H4 (cell line): ENCODE results near the gene PDGFD. TPM values are rescaled to one million over a fixed set of nuclear protein-coding genes. Genes with fewer than 3 reads are reported as not detected.
"Not testable (repeated sequence)": the region's sequence is repeated elsewhere in the genome, so short reads cannot be mapped to it uniquely, and the experiment has no call there.

Experiments
- DNase-seq: peaks from one replicate; pipeline ENCODE4 v3.0.0-alpha.2; 2015; ENCODE audit warnings: low spot score
- total RNA-seq: library from RNA; depleted of rRNA; stranded (reverse); fragments of >200 nt; shearing (Covaris generic); gene quantifications from 2 replicates; pipeline ENCODE4 v1.2.3, GENCODE V29; 2014

PDGFD gene
- total RNA-seq, 1 experiment from 2014 or later: 5.3 TPM

DNA sequence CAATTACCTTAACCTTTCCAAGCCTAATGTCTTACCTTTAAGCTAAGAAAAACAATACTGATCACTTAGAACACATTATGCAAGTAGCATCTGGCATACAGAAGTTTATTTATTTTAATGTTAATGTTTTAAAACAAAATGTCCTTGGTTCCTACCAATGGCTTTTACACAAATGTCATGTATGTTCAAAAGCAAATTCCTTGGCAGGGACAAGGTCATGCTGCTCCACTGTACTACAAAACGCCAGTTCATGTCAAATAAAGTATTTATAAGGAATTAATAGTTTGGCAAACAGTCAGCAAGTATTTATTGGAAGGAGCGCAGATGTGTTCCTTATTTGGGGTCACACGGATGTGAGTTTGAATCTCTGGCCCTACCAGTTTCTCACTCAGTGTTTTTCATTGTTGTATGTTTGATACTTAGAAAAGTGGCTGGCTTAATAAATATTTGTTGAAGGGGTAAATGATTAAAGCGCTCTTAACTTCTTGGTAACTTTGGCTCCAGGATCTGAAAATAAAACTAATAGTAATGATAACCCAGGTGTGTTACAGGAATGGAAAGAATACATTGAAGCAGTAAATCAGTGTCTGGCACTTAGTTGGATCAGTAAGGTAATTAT is 108.9 kb downstream of the PDGFD start:
- no peak for DNase-seq

- no peak for DNase-seq
Measured at GRCh38 chr11:104053743-104054478, 110.0 kb downstream of the PDGFD start.

GRCh38 chr11:104051778-104052177 is 112.2 kb downstream of the PDGFD start:
- no peak for DNase-seq

GRCh38 chr11:104049116-104049515 is 114.8 kb downstream of the PDGFD start:
- DNase-seq: no peak

DNA sequence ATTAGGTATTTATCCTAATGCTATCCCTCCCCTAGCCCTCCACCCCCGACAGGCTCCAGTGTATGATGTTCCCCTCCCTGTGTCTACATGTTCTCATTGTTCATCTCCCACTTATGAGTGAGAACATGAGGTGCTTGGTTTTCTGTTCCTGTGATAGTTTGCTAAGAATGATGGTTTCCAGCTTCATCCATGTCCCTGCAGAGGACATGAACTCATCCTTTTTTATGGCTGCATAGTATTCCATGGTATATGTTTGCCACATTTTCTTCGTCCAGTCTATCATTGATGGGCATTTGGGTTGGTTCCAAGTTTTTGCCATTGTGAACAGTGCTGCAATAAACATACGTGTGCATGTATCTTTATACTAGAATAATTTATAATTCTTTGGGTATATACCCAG is 117.1 kb downstream of the PDGFD start:
- not testable (repeated sequence) for DNase-seq

GRCh38 chr11:104046331-104046730 is 117.6 kb downstream of the PDGFD start:
- DNase-seq: no peak

DNA sequence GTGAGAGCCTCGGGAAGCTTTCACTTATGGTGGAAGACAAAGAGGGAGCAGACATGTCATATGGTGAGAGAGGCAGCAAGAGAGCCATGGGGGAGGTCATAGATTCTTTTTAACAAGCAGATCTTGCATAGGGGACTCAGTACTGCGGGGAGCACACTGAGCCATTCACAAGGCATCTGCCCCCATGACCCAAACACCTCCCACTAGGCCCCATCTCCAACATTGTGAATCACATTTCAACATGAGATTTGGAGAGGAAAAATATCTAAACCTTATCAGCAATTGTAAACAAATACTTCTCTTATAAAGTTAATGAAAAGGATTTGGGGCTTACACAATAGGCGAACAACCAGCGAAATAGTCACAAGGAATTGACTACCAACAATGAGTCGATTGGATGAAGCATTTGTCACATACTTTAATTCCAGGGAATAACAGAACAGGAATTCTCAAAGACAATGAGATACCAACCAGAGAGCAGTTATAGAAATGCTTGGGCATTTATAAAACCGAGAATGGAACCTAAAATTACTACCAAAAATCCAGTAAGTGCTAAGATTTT is 120.2 kb downstream of the PDGFD start:
- DNase-seq: no peak

- DNase-seq: no peak
Measured at GRCh38 chr11:104043142-104043541, 120.8 kb downstream of the PDGFD start.

DNA sequence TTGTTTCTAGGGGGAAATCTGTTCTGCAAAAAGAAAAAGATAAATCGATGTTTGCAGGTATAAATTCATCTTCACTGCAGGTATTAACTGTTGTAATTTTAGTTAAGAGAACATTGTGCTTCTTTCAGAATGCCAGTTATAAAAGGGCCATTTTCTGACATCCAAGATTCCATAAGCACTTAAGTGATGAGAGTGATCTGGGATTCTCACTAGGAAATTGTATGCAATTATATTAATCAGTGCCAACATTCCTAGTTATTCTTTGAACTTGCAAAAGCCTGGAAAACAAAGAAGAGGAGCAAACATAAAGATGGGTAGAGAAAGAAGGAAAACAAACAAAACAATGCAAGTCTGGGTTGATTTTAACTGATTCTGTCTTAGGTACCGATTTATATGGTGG is 122.2 kb downstream of the PDGFD start:
- DNase-seq: no peak

- DNase-seq: no peak
Measured at GRCh38 chr11:104036995-104037394, 127.0 kb downstream of the PDGFD start.

DNA sequence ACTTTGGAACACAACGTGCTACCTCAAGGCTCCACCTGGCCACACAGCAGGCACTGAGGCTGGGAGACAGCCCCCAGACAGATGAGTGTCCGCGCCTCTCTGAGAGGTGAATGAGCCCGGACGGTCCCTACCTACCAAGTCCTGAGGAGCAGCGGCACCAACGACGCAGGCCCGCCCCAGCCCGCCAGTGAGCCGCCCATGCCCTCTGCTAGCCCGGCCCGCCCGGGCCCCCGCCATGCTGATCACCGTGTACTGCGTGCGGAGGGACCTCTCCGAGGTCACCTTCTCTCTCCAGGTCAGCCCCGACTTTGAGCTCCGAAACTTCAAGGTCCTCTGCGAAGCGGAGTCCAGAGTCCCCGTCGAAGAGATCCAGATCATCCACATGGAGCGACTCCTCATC is 127.4 kb downstream of the PDGFD start, which contains the start of gene DDI1:
Gene DDI1 (plus strand): TSS at position 53 of the 400 bp plus-strand sequence. CDS start 183 bp downstream, at position 236.
- no peak for DNase-seq

DNA sequence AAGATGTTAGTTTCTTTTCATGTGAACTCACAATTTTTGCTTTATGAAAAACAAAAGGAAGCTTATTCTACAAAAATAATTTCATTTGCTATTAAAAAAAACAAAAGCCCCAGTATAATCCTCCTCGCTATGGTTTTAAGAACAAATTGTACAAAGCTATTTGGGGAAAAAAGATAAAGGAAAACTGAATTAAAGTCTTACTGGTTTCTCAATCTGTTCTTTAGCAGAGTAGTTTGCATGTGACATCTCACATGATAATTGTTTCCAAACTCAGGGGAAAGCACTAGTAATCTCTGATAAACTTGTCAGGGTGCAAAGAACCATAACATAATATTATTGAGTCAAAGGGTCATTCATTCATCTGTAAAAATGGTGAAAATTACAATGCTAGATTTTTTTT is 130.4 kb downstream of the PDGFD start:
- no peak for DNase-seq

- peak; percentile 90 for DNase-seq
Measured at GRCh38 chr11:104033134-104033533, 130.8 kb downstream of the PDGFD start.

DNA sequence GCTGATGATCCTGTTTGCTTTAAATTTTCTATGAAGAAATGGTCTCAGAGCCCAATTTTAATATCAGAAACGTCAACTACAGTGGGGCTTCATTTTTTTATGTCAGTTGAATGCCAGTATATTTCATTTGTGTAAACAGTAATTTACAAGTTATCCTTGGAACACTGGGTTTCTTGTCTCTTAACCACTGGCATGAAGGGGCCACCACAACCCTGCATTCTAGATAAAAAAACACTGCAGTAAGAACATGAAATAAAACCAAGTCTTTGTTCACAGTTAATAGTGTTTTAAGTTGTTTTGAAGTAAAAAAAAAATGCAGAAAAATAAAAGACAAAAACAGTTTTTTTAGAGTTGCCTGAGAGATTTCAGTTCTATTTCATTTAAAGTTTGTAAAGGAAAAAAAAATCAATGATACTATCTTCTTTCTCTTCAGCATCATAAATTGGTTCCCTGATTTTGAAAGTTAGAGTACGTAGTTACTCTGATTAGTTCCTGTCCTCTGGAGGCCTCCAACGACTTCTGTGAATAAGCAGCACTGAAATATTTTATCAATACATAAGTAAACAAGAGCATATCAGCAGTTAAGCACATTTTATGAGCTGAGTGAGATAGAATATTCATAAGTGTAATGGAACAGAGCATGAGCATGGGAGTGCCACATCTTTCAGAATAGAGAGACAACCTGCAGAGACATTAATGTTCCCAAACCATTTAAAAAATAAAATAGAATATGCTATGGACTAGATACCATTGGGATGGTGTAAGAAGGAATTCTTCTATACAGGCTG is 135.3 kb downstream of the PDGFD start:
- peak; percentile 37 for DNase-seq

GRCh38 chr11:104024572-104024971 is 139.4 kb downstream of the PDGFD start:
- no peak for DNase-seq

- no peak for DNase-seq
Measured at GRCh38 chr11:104015649-104016415, 148.1 kb downstream of the PDGFD start.

DNA sequence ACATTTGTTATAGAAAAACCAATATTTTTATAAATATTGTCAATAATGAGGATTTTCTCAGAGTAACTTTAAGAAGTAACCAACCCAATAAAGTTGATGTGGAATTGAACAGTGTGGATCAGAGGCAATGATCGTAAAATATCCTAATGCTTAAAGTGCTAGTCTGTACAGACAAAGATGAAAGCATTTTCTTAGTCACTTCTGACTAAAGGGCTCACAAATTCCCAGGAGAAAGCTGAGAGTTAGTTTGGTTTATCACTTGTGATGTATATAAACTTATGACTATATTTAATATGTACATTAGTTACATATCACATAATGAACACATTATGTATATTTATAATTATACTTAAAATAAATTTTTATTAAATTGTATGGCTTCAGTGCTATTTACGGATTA is 152.9 kb downstream of the PDGFD start:
- no peak for DNase-seq

DNA sequence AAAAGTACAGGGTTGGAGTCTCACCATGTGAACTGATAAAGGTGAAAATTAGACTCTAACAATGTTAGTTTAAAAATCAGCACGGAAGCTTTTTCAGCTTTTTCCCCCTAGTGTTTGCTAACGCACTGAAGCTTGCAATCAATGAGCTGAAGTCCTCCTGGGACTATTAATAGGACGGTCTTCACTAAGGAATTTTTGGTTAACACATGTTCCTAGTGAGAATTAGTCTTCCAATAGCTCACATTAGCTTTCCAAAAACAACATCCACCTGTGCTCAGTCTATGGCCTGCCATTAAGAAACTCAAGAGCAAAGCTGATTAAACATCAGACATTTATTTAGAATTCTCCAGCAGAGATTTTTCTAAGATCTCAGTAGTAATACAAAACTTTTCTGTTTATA is 154.2 kb downstream of the PDGFD start:
- no peak for DNase-seq

DNA sequence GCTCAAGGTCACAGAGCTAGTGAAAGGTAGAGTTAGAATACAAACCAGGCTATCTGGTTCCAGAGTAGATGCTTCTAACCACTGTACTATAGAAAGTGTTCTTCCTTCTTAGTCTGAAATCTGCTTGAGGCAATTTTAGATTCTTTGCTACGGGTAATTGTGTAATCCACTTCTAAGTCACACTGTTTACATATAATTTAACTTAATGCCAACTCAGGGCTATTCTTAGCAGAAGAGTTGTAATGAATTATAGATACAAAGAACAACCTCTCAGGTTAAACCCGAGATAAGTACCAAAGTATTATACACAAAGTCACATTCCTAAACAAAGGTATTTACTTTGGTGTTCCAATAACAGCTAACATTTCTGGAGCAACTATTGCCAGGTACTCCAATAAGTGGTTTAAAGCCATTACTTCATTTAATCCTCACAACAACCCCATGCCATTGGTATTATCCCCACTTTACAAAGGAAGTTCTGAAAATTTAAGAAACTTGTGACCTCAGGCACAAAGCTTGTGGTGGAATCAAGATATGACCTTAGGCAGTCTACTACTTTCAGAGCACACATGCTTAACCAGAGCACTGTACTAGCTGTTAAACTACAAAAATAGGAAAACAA is 158.6 kb downstream of the PDGFD start:
- peak; percentile 63 for DNase-seq

DNA sequence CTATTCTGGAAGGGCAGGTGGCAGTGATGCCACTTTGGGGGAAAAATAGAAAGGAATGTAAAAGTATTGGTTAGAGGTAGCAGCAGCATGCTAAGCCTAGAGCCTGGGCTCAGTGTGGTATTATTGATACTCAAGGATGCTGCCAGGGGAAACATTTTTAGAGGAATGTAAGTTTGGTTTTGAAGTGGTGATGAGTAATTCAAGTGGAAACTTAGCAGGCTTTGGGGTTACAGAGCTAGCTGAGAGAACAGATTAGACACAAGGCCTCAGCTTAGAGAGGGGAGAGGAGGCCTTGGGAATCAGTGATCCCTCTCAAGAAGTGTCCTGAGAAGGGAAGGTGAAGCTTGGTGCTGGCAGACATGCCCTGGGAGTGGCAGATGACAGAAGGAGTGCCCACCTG is 160.5 kb downstream of the PDGFD start:
- no peak for DNase-seq

DNA sequence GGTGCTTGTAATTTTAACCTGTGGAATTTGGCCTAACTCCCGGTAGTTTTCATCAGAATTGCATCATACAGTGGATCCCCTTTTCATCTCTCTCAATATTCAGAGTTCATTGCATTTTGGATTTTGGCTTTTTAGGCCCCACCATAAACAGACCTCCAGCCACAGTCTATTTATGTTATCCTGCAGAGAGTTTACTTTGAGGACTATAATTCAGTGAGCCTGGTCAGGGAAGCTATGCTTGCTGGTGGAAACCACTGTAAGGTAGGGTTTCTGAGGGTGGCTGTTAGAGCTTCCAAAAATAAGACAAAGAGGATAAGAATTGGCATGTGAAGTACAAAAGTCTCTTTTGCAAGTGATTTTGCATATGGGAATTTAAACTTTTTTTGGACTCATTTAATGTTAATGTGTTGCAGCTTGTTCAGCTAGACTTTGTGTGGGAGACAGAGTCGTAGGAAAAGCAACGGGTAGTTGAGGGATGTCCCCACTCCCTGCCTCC is 162.3 kb downstream of the PDGFD start:
- no peak for DNase-seq
